H1 (cell line): ENCODE results near the gene SMOC2. TPM values are rescaled to one million over a fixed set of nuclear protein-coding genes. Genes with fewer than 3 reads are reported as not detected.

ENCODE experiments used
- CTCF ChIA-PET: fragments of 300-600 bp; sonication (Branson Sonifier 250); formaldehyde crosslinking; loops from one replicate; lab custom pipeline; 2021; ENCODE audit not compliant: partially characterized antibody; lab: Charles Lee
- POLR2A ChIA-PET: fragments of 300-600 bp; sonication (Branson Sonifier 250); formaldehyde crosslinking; loops from one replicate; lab custom pipeline; 2021; ENCODE audit warnings: inconsistent platforms; ENCODE audit not compliant: partially characterized antibody; lab: Charles Lee
- DNase-seq, 2 experiments: peaks; one replicate each; pipeline versions ENCODE4 v3.0.0 to v3.0.0-alpha.2; 2010 to 2022; ENCODE audit warnings: low spot score in 2 of 2, low read depth in 1 of 2, mixed read lengths in 1 of 2
- FAIRE-seq: peaks from 2 replicates; lab custom pipeline; 2011; peaks lifted over from hg19 to GRCh38; lab: Jason Lieb, UNC
- H2AFZ ChIP-seq: 2 replicates; pipeline ENCODE4 v1.8.1; 2012; ENCODE audit warnings: low read length, inconsistent platforms
- H2AK5ac ChIP-seq: 2 replicates; pipeline ENCODE4 v1.6.1; 2013; ENCODE audit warnings: low read depth, low read length
- H2BK120ac ChIP-seq: replicated peaks from 2 replicates; pipeline ENCODE3; 2013; ENCODE audit warnings: low read depth, low read length, inconsistent platforms
- H2BK12ac ChIP-seq: 2 replicates; pipeline ENCODE4 v1.6.1; 2013; ENCODE audit warnings: low read depth, low read length
- H2BK15ac ChIP-seq: 2 replicates; pipeline ENCODE4 v1.6.1; 2013; ENCODE audit warnings: low read length
- H2BK20ac ChIP-seq: 2 replicates; pipeline ENCODE4 v1.6.1; 2013; ENCODE audit warnings: low read length
- H2BK5ac ChIP-seq: 2 replicates; pipeline ENCODE4 v1.6.1; 2013; ENCODE audit warnings: low read depth, low read length
- H3K14ac ChIP-seq: 2 replicates; pipeline ENCODE4 v1.6.1; 2013; ENCODE audit warnings: inconsistent platforms; ENCODE audit not compliant: insufficient read length
- H3K18ac ChIP-seq: 2 replicates; pipeline ENCODE4 v1.6.1; 2013; ENCODE audit warnings: low read length; ENCODE audit errors: extremely low read depth
- H3K23ac ChIP-seq: 2 replicates; pipeline ENCODE4 v1.6.1; 2013; ENCODE audit warnings: inconsistent platforms; ENCODE audit not compliant: insufficient read length
- H3K23me2 ChIP-seq: 2 replicates; pipeline ENCODE4 v1.6.1; 2013; ENCODE audit warnings: low read depth, low read length
- H3K27ac ChIP-seq: 2 replicates; pipeline ENCODE4 v1.6.1; 2011; ENCODE audit warnings: low read depth, low read length, inconsistent platforms
- H3K27me3 ChIP-seq, 4 experiments: replicated peaks in 1 of 4; 1 replicate in 1 of 4; 2 replicates in 3 of 4; pipeline versions ENCODE4 v1.6.1 to v1.8.1; 2011 to 2013; ENCODE audit warnings: low read length in 3 of 4, mild to moderate bottlenecking in 3 of 4, inconsistent platforms in 2 of 4, mixed read lengths in 2 of 4, moderate library complexity in 1 of 4; ENCODE audit not compliant: control insufficient read depth in 3 of 4, insufficient read depth in 3 of 4; ENCODE audit errors: extremely low read depth in 1 of 4
- H3K36me3 ChIP-seq, 4 experiments: 2 replicates each; pipeline versions ENCODE4 v1.6.1 to v1.8.1; 2011 to 2013; ENCODE audit warnings: mild to moderate bottlenecking in 4 of 4, low read length in 3 of 4, moderate library complexity in 2 of 4, control low read depth in 1 of 4, inconsistent platforms in 1 of 4; ENCODE audit not compliant: insufficient read depth in 4 of 4, control insufficient read depth in 2 of 4
- H3K4ac ChIP-seq: replicated peaks from 2 replicates; pipeline ENCODE3; 2013; ENCODE audit warnings: low read length, low read depth, mixed read lengths, inconsistent platforms; ENCODE audit not compliant: insufficient read length
- H3K4me1 ChIP-seq, 4 experiments: replicated peaks in 1 of 4; 1 replicate in 1 of 4; 2 replicates in 3 of 4; pipeline versions ENCODE4 v1.6.1 to v1.8.1; 2011 to 2013; ENCODE audit warnings: low read length in 3 of 4, inconsistent platforms in 2 of 4, mixed read lengths in 1 of 4; ENCODE audit not compliant: insufficient read depth in 4 of 4, control insufficient read depth in 3 of 4
- H3K4me2 ChIP-seq, 2 experiments: 2 replicates each; pipeline versions ENCODE4 v1.6.1 to v1.8.1; 2011 to 2013; ENCODE audit warnings: low read depth in 2 of 2, low read length in 2 of 2, control low read depth in 1 of 2, inconsistent platforms in 1 of 2, mild to moderate bottlenecking in 1 of 2; ENCODE audit not compliant: insufficient read depth in 1 of 2
- H3K4me3 ChIP-seq, 4 experiments: fragments of 200-600, 300-600 bp in 1 of 4; sonication (generic), shearing (Covaris generic), sonication (Bioruptor Twin) in 1 of 4; 2 replicates each; pipeline versions ENCODE4 v1.5.1 to v1.8.1; 2011 to 2016; ENCODE audit warnings: low read length in 4 of 4, low read depth in 3 of 4, control low read depth in 2 of 4, inconsistent platforms in 2 of 4, mild to moderate bottlenecking in 2 of 4, mixed read lengths in 1 of 4, moderate library complexity in 1 of 4; ENCODE audit not compliant: insufficient read depth in 2 of 4; ENCODE audit errors: extremely low read depth in 1 of 4
- H3K56ac ChIP-seq: replicated peaks from 2 replicates; pipeline ENCODE3; 2013; ENCODE audit warnings: low read depth, mild to moderate bottlenecking, mixed read lengths, low read length, inconsistent platforms; ENCODE audit not compliant: insufficient read length
- H3K79me1 ChIP-seq: 2 replicates; pipeline ENCODE4 v1.6.1; 2013; ENCODE audit warnings: low read depth, low read length, control low read depth
- H3K79me2 ChIP-seq, 2 experiments: 2 replicates each; pipeline versions ENCODE4 v1.6.1 to v1.8.1; 2012 to 2013; ENCODE audit warnings: low read length in 2 of 2, mild to moderate bottlenecking in 2 of 2, inconsistent platforms in 1 of 2; ENCODE audit not compliant: insufficient read depth in 2 of 2, control insufficient read depth in 1 of 2
- H3K9ac ChIP-seq, 4 experiments: replicated peaks in 1 of 4; 1 replicate in 1 of 4; 2 replicates in 3 of 4; pipeline versions ENCODE4 v1.6.1 to v1.8.1; 2011 to 2013; ENCODE audit warnings: low read depth in 3 of 4, low read length in 3 of 4, control low read depth in 2 of 4, mild to moderate bottlenecking in 2 of 4, moderate library complexity in 2 of 4, inconsistent platforms in 1 of 4; ENCODE audit errors: extremely low read depth in 1 of 4
- H3K9me3 ChIP-seq, 2 experiments: 2 replicates each; pipeline versions ENCODE4 v1.6.1 to v1.8.1; 2012 to 2013; ENCODE audit warnings: mild to moderate bottlenecking in 2 of 2, moderate library complexity in 2 of 2, control low read depth in 1 of 2, inconsistent platforms in 1 of 2, low read depth in 1 of 2, low read length in 1 of 2, mixed read lengths in 1 of 2; ENCODE audit not compliant: insufficient read depth in 2 of 2
- H4K20me1 ChIP-seq, 2 experiments: replicated peaks in 1 of 2; 2 replicates each; pipeline versions ENCODE3 to v1.8.1; 2011 to 2013; ENCODE audit warnings: inconsistent platforms in 2 of 2, low read length in 2 of 2, mild to moderate bottlenecking in 1 of 2; ENCODE audit not compliant: insufficient read depth in 2 of 2, control insufficient read depth in 1 of 2
- H4K5ac ChIP-seq: 2 replicates; pipeline ENCODE4 v1.6.1; 2013; ENCODE audit warnings: low read length, low read depth, mixed read lengths, inconsistent platforms; ENCODE audit not compliant: insufficient read length
- H4K8ac ChIP-seq: 2 replicates; pipeline ENCODE4 v1.8.0; 2013; ENCODE audit warnings: mild to moderate bottlenecking, moderate library complexity, low read length, inconsistent platforms; ENCODE audit not compliant: insufficient read depth; ENCODE audit errors: extremely low read depth
- H4K91ac ChIP-seq: replicated peaks from 2 replicates; pipeline ENCODE3; 2013; ENCODE audit warnings: low read length, mixed read lengths, inconsistent platforms; ENCODE audit not compliant: insufficient read length
- RNF2 ChIP-seq: fragments of 200-900, 300-1000 bp; sonication (generic); IDR thresholded peaks from 2 replicates; pipeline ENCODE4 v1.7.1; 2016; ENCODE audit warnings: borderline replicate concordance, low read depth, mild to moderate bottlenecking, antibody characterized with exemption, low read length; ENCODE audit not compliant: poor library complexity, severe bottlenecking; ENCODE audit errors: missing control alignments
- WGBS, 2 experiments: shearing (Covaris generic) in 1 of 2; methylation state at CpG; one replicate each; pipeline versions ENCODE4 v1.1.6 to v1.1.7; 2013 to 2015; ENCODE audit warnings: low lambda C conversion rate in 2 of 2, mixed read lengths in 2 of 2, inconsistent platforms in 1 of 2, low coverage in 1 of 2, missing lambda C conversion rate in 1 of 2; ENCODE audit not compliant: insufficient replicate concordance in 2 of 2, insufficient coverage in 1 of 2, insufficient read length in 1 of 2; ENCODE audit errors: extremely low coverage in 1 of 2, missing lambda C conversion rate in 1 of 2; 5-methylcytosine and 5-hydroxymethylcytosine counted together
- polyA plus RNA-seq, 7 experiments: library from polyadenylated mRNA; depleted of rRNA in 3 of 7; stranded (reverse) in 5 of 7; unstranded in 2 of 7; fragments of >200 nt in 5 of 7; fragments of 200-250 nt in 2 of 7; gene quantifications; 1 replicate in 5 of 7; 2 replicates in 1 of 7; 4 replicates in 1 of 7; pipeline versions ENCODE4 v1.2.1 to v1.2.3, GENCODE V29; 2011 to 2013; ENCODE audit warnings: missing spikeins in 2 of 7, mixed read lengths in 2 of 7
- total RNA-seq: library from RNA; stranded (reverse); fragmentation: NEBNext Ultra II Directional; extraction: Animal tissue kit (Norgen Biotek cat#: 25700); gene quantifications from 2 replicates; pipeline ENCODE4 v1.2.1, GENCODE V29; 2021
- TF ChIP-seq, protein P1 (sequence below): IDR thresholded peaks from 2 replicates; pipeline ENCODE4 v1.6.1; 2012; ENCODE audit warnings: inconsistent platforms

The SMOC2 gene
- total and polyA plus RNA-seq, 2 of the 8 experiments (the other 6 are each of a cell fraction or from before 2014, with no cell fraction given): 7.7 to 8.5 TPM

GRCh38 chr6:168469521-168469920, 28.5 kb downstream of the SMOC2 start:
- Histone ChIP-seq H3K4ac (no peak overlapping the region), H3K9me3 (no peaks in the 10 kb centered on the region), H3K9ac (no peak overlapping the region), H3K4me2 (no peak overlapping the region), H4K20me1 (no peaks in the 10 kb centered on the region), H4K5ac (no peak overlapping the region), H2AK5ac (no peak overlapping the region), H3K27ac (no peak overlapping the region), H3K36me3 (no peaks in the 10 kb centered on the region), H3K27me3 (no peaks in the 10 kb centered on the region), H3K4me3 (no peak overlapping the region), H3K14ac (no peak overlapping the region), H3K79me2 (no peaks in the 10 kb centered on the region), H4K8ac (no peak overlapping the region), H2BK120ac (no peak overlapping the region), H3K23ac (no peak overlapping the region), H2BK12ac (no peak overlapping the region), H3K18ac (no peak overlapping the region), H2AFZ (no peak overlapping the region), H2BK5ac (no peak overlapping the region), H2BK20ac (no peak overlapping the region), H3K79me1 (no peaks in the 10 kb centered on the region), H4K91ac (no peak overlapping the region), H3K4me1 (peaks cover 0 to 3% (median 1%) of the 10 kb centered on the region in 4 experiments; a peak in 3 of 7 replicates), H2BK15ac (no peak overlapping the region), H3K23me2 (no peaks in the 10 kb centered on the region), H3K56ac (no peak overlapping the region)
- POLR2A ChIA-PET: no interaction called here
- WGBS, 2 experiments: 92% methylated on average over 14 of the region's 14 CpGs; no CpG with 5 or more reads in 1 of the 2 experiments
- no peak for FAIRE-seq
- no peak for DNase-seq
- CTCF ChIA-PET: no interaction called here
- TF ChIP-seq RNF2: no peak
- TF ChIP-seq, protein P1, sequence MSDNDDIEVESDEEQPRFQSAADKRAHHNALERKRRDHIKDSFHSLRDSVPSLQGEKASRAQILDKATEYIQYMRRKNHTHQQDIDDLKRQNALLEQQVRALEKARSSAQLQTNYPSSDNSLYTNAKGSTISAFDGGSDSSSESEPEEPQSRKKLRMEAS: 0 out of 2 replicates have a peak, but pooled peaks have one; percentile 14
